Coronary artery (tissue), 2 donors: Measurements from ENCODE around the gene BPTF.
"Not testable (repeated sequence)": the region's sequence is repeated elsewhere in the genome, so short reads cannot be mapped to it uniquely, and the experiment has no call there.

Experiments used
- DNase-seq: peaks from one replicate; pipeline ENCODE4 v3.0.0-alpha.2; 2017; ENCODE audit warnings: low spot score
- H3K27ac ChIP-seq, 2 donors: fragments of 200-600 bp; sonication (generic); one replicate each; pipeline ENCODE4 v1.5.1; 2016 to 2019
- H3K4me3 ChIP-seq: fragments of 200-600 bp; sonication (generic); 2 replicates; pipeline ENCODE4 v1.5.1; 2016; ENCODE audit warnings: mild to moderate bottlenecking, moderate library complexity
- TF ChIP-seq, protein P1 (sequence below): fragments of 200-600 bp; sonication (generic); IDR thresholded peaks from one replicate; pipeline ENCODE4 v1.5.1; 2019; ENCODE audit warnings: antibody characterized with exemption

BPTF gene

DNA sequence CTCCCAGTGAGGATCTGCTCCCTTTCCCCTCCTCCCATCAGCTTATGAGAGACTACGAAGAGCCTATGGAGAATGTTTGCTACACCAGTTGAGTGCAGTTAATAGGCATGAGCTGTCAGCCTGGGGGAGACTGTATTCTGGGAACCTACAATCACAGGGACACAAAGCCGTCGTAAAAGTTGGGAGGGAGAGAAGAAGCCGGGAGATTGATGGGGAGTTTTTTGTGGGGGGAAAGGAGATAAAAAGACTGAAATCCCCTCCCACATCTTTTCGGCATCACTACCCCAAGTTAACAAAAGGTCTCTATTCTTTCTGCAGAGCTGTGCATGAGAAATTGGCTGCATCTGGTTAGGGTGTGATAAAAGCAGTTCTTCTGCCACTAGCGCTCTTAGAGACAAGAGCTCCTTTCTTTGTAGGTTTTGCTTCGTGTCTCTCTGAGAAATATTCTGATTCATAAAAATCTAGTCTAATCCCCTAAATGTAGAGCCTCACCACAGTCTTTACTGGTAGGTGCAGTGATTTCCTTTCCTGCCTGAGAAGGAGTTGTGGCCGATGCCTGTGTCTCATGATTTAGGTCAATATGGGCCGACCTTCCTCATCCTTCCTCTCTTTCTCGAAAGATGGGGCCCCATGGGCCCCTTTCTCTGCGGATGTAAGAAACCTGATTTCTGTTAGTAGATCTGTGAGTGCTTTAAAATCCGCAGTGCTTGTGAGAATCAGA lies 77.4 kb downstream of the BPTF start:
- no peak for DNase-seq
- Histone ChIP-seq H3K4me3 (no peak overlapping the region), H3K27ac (no peak overlapping the region)
- TF ChIP-seq, protein P1, sequence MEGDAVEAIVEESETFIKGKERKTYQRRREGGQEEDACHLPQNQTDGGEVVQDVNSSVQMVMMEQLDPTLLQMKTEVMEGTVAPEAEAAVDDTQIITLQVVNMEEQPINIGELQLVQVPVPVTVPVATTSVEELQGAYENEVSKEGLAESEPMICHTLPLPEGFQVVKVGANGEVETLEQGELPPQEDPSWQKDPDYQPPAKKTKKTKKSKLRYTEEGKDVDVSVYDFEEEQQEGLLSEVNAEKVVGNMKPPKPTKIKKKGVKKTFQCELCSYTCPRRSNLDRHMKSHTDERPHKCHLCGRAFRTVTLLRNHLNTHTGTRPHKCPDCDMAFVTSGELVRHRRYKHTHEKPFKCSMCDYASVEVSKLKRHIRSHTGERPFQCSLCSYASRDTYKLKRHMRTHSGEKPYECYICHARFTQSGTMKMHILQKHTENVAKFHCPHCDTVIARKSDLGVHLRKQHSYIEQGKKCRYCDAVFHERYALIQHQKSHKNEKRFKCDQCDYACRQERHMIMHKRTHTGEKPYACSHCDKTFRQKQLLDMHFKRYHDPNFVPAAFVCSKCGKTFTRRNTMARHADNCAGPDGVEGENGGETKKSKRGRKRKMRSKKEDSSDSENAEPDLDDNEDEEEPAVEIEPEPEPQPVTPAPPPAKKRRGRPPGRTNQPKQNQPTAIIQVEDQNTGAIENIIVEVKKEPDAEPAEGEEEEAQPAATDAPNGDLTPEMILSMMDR = no peak

DNA sequence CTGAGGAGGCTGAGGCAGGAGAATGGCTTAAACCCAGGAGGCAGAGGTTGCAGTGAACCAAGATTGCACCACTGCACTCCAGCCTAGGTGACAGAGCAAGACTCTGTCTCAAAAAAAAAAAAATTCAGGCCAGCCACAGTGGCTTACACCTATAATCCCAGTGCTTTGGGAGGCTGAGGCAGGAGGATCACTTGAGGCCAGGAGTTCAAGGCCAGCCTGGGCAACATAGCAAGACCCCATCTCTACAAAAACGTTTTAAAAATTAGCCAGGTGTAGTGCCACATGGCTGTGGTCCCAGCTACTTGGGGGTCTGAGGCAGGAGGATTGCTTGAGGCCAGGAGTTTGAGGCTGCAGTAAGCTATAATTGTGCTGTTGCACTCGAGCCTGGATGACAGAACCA lies 80.0 kb downstream of the BPTF start:
- DNase-seq, H3K27ac ChIP-seq, H3K4me3 ChIP-seq: not testable (repeated sequence)

DNA sequence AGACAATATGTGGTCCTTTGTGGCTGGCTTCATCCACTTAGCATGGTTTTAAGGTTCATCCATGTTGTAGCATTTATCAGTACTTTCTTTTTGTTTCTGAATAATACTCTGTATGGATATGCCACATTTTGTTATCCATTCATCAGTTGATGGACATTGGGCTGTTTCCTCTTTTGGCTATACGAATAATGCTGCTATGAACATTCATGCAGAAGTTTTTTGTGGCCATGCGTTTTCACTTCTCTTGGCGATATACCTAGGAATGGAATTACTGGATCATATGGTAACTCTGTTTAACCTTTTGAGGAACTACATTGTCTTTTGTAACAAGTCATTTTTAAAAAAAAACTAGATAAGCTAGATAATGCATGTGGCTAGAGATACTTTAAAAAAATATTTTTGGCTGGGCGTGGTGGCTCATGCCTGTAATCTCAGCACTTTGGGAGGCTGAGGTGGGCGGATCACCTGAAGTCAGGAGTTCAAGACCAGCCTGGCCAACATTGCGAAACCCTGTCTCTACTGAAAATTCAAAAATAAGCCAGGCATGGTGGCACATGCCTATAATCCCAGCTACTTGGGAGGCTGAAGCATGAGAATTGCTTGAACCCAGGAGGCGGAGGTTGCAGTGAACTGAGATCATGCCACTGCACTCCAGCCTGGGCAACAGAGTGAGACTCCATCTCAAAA lies 85.0 kb downstream of the BPTF start:
- H3K27ac ChIP-seq, H3K4me3 ChIP-seq, DNase-seq: not testable (repeated sequence)

DNA sequence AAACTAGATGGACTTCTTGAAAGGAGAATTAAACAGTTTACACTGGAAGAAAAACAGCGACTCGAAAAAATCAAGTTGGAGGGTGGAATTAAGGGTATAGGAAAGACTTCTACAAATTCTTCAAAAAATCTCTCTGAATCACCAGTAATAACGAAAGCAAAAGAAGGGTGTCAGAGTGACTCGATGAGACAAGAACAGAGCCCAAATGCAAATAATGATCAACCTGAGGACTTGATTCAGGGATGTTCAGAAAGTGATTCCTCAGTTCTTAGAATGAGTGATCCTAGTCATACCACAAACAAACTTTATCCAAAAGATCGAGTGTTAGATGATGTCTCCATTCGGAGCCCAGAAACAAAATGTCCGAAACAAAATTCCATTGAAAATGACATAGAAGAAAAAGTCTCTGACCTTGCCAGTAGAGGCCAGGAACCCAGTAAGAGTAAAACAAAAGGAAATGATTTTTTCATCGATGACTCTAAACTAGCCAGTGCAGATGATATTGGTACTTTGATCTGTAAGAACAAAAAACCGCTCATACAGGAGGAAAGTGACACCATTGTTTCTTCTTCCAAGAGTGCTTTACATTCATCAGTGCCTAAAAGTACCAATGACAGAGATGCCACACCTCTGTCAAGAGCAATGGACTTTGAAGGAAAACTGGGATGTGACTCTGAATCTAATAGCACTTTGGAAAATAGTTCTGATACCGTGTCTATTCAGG lies 85.9 kb downstream of the BPTF start:
- TF ChIP-seq, protein P1 = no peak
- no peak for DNase-seq
- Histone ChIP-seq H3K4me3 (no peak overlapping the region), H3K27ac (no peak overlapping the region)

DNA sequence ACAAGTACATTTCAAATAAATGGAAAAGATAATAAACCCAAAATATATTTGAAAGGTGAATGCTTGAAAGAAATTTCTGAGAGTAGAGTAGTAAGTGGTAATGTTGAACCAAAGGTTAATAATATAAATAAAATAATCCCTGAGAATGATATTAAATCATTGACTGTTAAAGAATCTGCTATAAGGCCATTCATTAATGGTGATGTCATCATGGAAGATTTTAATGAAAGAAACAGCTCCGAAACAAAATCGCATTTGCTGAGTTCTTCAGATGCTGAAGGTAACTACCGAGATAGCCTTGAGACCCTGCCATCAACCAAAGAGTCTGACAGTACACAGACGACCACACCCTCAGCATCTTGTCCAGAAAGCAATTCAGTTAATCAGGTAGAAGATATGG lies 86.8 kb downstream of the BPTF start:
- Histone ChIP-seq H3K27ac (no peak overlapping the region), H3K4me3 (no peak overlapping the region)
- no peak for DNase-seq
- TF ChIP-seq, protein P1 = no peak

DNA sequence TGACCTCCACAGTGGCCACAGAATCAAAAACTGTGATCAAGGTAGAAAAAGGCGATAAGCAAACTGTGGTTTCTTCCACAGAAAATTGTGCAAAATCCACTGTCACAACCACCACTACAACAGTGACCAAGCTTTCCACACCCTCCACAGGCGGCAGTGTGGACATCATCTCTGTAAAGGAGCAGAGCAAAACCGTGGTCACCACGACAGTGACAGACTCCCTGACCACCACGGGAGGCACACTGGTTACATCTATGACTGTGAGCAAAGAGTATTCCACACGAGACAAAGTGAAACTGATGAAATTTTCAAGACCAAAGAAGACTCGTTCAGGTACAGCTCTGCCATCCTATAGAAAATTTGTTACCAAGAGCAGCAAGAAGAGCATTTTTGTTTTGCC lies 87.4 kb downstream of the BPTF start:
- TF ChIP-seq, protein P1 = no peak
- no peak overlapping the region for H3K4me3 ChIP-seq
- no peak overlapping the region for H3K27ac ChIP-seq
- no peak for DNase-seq

DNA sequence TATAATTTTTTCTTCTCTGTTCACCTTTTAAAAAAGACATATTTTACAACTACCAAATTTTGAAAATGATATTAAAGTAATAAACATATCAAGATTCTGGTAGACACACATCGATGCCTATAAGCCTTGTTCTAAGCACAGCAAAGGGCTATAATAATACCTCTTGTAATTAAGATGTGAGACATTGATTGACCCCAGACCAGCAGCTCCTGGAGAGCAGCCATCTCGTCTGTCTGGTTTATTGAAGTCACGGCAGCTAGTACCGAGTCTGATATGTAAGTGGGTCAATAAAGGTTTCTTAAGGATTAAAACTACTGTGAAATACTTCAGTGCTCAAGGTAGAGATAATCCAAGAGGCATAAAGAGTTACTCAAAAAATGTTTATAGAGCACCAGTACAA lies 94.9 kb downstream of the BPTF start:
- Histone ChIP-seq H3K27ac (no peak overlapping the region), H3K4me3 (no peak overlapping the region)
- TF ChIP-seq, protein P1 = no peak
- no peak for DNase-seq

DNA sequence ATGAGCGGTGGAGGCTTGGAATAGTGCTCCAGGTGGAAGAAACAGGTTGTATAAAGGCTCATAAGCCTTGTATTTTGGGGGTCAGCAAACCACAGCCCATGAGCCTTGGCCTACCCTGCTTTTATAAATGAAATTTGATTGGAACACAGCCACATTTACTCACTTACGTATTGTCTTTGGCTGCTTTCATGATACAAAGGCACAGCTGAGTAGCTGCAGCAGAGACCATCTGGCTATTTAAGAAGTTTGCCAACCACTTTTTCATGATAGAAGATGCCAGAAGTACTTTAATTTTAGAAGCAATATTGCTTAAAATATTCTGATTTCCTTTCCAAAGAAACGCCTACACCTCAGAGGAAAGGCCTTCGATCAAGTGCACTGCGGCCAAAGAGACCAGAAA lies 97.2 kb downstream of the BPTF start:
- no peak overlapping the region for H3K27ac ChIP-seq
- no peak for DNase-seq
- no peak overlapping the region for H3K4me3 ChIP-seq
- TF ChIP-seq, protein P1 = no peak

DNA sequence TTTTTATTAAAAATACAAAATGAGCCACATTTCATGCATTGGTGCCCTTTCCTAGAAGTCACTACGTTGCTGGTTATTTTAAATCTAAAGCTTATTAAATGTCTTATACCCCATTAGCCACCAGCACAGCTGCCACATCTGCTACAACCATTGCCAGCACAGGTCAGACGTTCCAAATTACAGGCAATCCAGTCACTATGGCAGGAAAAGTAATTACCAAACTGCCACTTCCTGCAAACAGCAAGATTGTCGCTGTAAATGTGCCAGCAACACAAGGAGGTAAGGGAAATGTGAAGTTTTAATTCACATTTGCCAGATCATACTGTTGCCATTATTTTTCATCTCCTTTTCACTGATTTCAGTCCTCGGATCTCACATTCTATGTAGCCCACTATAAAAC lies 103.5 kb downstream of the BPTF start:
- DNase-seq, H3K27ac ChIP-seq, H3K4me3 ChIP-seq: not testable (repeated sequence)
